DMS 273 (cell line): ENCODE measurements around the gene STXBP5.
"Not testable (repeated sequence)": the region's sequence is repeated elsewhere in the genome, so short reads cannot be mapped to it uniquely, and the experiment has no call there.

Source experiments
- DNase-seq: peaks from one replicate; lab custom pipeline; 2025; ENCODE audit not compliant: unreplicated experiment; lab: John Stamatoyannopoulos, UW

Gene STXBP5

DNA sequence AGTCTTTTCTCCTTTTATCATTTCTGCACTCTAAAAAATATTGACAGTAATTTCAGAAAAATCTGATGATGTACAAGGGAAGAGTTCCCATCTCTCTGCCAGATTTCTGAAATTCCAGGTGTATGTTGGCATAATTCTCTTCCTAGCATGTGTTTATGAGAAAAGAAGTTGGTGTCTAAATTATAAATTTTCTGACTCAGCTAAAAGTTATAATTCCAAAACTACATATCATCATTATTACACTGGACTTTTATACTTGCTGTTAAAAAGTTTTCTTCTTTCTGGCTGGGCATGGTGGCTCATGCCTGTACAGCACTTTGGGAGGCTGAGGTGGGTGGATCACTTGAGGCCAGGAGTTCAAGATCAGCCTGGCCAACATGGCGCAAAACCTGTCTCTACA, 168.6 kb downstream of the STXBP5 start:
- no peak for DNase-seq

GRCh38 chr6:147378819-147379218, 174.6 kb downstream of the STXBP5 start:
- no peak for DNase-seq

GRCh38 chr6:147380841-147381240, 176.6 kb downstream of the STXBP5 start:
- DNase-seq, result not testable (repeated sequence)

DNA sequence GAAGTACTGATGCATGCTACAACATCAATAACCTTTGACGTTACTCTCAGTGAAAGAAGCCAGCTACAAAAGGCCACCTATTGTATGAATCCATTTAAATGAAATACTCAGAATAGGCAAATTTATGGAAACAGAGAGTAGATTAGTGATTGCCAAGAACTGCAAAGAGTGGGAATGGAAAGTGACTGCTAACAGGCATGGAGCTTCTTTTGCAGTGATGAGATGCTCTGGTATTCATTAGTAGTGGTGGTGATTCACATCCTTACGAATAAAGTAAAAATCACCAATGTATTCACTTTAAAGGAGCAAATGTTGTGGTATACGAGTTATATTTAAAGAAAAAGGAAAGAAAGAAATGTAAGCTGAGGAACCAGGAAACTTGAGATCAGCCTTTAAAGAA, 177.5 kb downstream of the STXBP5 start:
- DNase-seq, result no peak

- DNase-seq, result peak; percentile 51
These were observed 178.8 kb downstream of the STXBP5 start for GRCh38 chr6:147382945-147383554.

- no peak for DNase-seq
These were observed 179.8 kb downstream of the STXBP5 start for GRCh38 chr6:147384029-147384428.

GRCh38 chr6:147384737-147385710, 180.8 kb downstream of the STXBP5 start:
- DNase-seq, result no peak

DNA sequence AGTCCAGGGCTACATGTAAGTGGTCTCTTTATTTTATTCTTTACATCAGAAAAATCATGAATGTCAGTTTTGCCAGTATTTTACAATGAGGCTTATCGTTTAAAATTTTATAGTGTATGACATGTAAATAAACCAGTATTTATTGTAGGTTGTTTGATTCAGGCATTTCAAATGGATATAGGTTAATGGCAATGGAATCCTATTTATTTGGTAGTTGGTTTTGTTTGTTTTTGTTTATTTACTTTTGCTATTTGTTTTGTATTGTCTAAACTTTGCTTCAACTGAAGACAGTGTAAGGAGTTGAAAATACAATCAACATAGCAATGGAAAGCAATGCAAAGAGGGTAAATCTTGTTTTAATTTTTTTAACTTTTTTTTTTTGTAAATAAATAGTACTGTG, 185.2 kb downstream of the STXBP5 start:
- DNase-seq, result no peak

DNA sequence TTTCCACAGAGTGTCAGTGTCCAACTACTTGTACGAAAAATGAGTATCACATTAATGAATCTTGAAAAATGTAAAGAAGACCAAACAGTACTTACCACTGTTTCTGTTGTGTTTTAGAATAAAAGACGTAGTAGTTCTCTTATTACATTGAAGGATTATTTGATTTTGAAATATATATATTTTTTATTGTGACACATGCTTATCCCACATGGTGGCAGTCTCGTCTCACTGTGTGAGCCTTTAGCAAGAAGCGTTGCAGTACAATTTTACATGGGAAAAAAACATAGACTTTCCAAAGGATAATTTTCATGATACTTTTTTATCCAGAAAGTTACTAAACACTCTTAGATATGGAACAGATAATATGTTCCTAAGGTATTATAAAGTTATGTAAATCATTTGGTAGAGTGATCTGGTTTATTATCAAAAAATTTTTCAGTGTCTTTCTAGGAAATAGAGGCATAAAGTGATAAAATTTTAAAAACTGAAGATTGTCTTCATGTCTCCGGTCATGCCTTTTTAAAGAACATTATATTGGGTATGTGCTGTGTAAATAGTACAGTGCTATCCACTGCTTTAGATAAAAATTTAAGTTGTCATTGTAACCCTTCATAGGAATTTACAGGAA, 186.8 kb downstream of the STXBP5 start:
- DNase-seq, result peak; percentile 54

- DNase-seq, result peak; percentile 3
These were observed 188.9 kb downstream of the STXBP5 start for GRCh38 chr6:147392917-147393625.

DNA sequence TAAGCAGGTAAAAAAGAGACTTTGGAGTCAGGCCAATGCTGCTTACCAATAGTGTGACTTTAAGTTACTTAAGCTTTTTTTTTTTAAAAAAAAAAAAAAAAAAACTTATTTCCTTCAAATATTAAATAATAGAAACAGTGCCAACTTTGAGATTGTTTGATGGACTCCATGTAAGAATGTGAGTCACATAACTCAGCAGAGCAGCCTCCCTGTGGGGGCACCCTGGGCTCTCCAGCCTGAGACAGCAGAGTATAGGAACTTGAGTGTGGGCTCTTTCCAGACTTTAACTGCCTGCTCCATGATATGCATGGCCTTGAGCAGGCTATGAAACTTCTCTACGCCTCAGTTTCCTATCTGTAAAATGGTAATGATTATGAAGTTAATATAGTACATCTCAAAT, 190.9 kb downstream of the STXBP5 start:
- DNase-seq, result no peak

- no peak for DNase-seq
These were observed 193.1 kb downstream of the STXBP5 start for GRCh38 chr6:147397306-147397705.

DNA sequence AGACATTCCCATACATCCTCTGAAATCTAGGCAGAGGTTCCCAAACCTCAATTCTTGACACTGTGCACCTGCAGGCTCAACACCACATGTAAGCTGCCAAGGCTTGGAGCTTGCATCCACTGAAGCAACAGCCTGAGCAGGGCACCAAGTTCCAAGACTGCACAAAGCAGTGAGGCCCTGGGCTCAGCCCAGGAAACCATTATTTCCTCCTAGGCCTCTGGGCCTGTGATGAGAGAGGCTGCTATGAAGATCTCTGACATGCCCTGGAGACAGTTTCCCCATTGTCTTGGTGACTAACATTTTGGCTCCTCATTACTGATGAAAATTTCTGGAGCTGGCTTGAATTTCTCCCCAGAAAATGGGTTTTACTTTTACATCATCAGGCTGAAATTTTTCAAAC, 196.8 kb downstream of the STXBP5 start:
- DNase-seq, result no peak

DNA sequence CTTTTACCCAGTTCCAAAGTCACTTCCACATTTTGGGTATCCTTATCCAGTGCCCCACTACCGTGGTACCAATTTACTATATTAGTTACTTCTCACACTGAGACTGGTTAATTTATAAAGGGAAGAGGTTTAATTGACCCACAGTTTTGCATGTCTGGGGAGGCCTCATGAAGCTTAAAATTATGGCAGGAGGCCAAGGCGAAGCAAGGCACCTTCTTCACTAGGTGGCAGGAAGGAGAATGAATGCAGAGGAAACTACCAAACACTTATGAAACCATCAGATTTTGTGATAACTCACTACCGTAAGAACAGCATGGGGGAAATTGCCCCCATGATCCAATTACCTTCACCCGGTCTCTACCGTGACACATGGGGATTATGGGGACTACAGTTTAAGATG, 197.6 kb downstream of the STXBP5 start:
- DNase-seq, result no peak

- no peak for DNase-seq
These were observed 202.6 kb downstream of the STXBP5 start for GRCh38 chr6:147406783-147407182.

GRCh38 chr6:147407571-147407970, 203.4 kb downstream of the STXBP5 start:
- no peak for DNase-seq

- no peak for DNase-seq
These were observed 212.4 kb downstream of the STXBP5 start for GRCh38 chr6:147416622-147417021.

GRCh38 chr6:147417954-147418353, 213.7 kb downstream of the STXBP5 start:
- DNase-seq, result no peak

GRCh38 chr6:147418523-147418922, 214.3 kb downstream of the STXBP5 start:
- no peak for DNase-seq

GRCh38 chr6:147421903-147422302, 217.7 kb downstream of the STXBP5 start:
- no peak for DNase-seq

DNA sequence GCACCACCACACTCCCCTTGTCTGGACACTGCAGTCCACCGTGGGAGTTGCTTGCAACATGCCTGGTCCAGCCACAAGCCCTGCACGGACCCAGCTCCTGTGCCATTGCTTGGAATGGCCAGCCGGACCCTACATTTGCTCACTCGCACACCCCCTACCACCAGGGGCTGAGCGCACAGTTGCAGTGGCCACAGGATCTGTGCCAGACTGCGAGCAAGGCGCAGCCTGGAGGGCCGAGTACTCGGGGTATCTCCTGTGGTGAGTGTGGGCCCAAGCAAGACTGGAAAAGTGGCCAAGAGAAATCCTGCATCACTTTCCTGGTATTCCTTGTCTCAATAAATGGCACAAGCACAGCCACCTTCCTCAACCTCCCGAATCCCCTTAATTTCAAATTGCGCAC, 218.9 kb downstream of the STXBP5 start:
- DNase-seq, result no peak
